Muscle of leg (tissue), 11 donors: ENCODE data around the gene FBLN5. TPM values are rescaled to one million over a fixed set of nuclear protein-coding genes. Genes with fewer than 3 reads are reported as not detected.
"Not testable (repeated sequence)": the region's sequence is repeated elsewhere in the genome, so short reads cannot be mapped to it uniquely, and the experiment has no call there.

Source experiments
- DNase-seq: peaks from one replicate; pipeline ENCODE4 v3.0.0; 2013
- H3K27ac ChIP-seq: one replicate; pipeline ENCODE4 v1.5.1; 2013; ENCODE audit warnings: mild to moderate bottlenecking, low read length, control low read depth
- H3K27me3 ChIP-seq: one replicate; pipeline ENCODE4 v1.6.1; 2013; ENCODE audit warnings: low read length; ENCODE audit not compliant: control insufficient read depth, insufficient read depth
- H3K36me3 ChIP-seq: one replicate; pipeline ENCODE4 v1.6.1; 2013; ENCODE audit warnings: low read length; ENCODE audit not compliant: control insufficient read depth, insufficient read depth
- H3K4me1 ChIP-seq: one replicate; pipeline ENCODE4 v1.6.1; 2013; ENCODE audit warnings: low read length; ENCODE audit not compliant: control insufficient read depth, insufficient read depth
- H3K4me3 ChIP-seq: one replicate; pipeline ENCODE4 v1.5.1; 2013; ENCODE audit warnings: low read length, control low read depth
- H3K9me3 ChIP-seq: replicated peaks from 2 replicates; pipeline ENCODE4 v1.6.1; 2013; ENCODE audit warnings: low read depth, low read length; ENCODE audit not compliant: control insufficient read depth
- whole genome bisulfite sequencing: methylation state at CpG from one replicate; pipeline ENCODE4 v1.1.5; 2013; ENCODE audit warnings: missing lambda C conversion rate; ENCODE audit not compliant: insufficient coverage; 5-methylcytosine and 5-hydroxymethylcytosine counted together
- polyA plus RNA-seq, 8 donors: library from polyadenylated mRNA; unstranded; fragments of 120-200 nt; gene quantifications; one replicate each; pipeline versions ENCODE4 v1.2.1 to v1.2.3, GENCODE V29; 2013; ENCODE audit warnings: inconsistent platforms in 1 of 8, low replicate concordance in 1 of 8; ENCODE audit not compliant: insufficient read length in 8 of 8, insufficient read depth in 1 of 8
- total RNA-seq: library from RNA; stranded (reverse); fragments of 120-200 nt; gene quantifications from one replicate; pipeline ENCODE4 v1.2.4, GENCODE V29; 2013

FBLN5 gene
- total and polyA plus RNA-seq, 9 donors = 31.5 to 128 (median 82.8) TPM

GRCh38 chr14:91898372-91898771 lies 49.1 kb downstream of the FBLN5 start:
- no peak overlapping the region for H3K4me3 ChIP-seq
- H3K9me3 ChIP-seq = no peaks in the 10 kb centered on the region
- H3K4me1 ChIP-seq = peaks cover 60% of the 10 kb centered on the region
- WGBS = 17% methylated on average over 3 of the region's 5 CpGs
- H3K36me3 ChIP-seq = peaks cover 3% of the 10 kb centered on the region
- DNase-seq = peak; percentile 92
- H3K27me3 ChIP-seq = no peaks in the 10 kb centered on the region
- peak overlapping the region; percentile 53 for H3K27ac ChIP-seq

DNA sequence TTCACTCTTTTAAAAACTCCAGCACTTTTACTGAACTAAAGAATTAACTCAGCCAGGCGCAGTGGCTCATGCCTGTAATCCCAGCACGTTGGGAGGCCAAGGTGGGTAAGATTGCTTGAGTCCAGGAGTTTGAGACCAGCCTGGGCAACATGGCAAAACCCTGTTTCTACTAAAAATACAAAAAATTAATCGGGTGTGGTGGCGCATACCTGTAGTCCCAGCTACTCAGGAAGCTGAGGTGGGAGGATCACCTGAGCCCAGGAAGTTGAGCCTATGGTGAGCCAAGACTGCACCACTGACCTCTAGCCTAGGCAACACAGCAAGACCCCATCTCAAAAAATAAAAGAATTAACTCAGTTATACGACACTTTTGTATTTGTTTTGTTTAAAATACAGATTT lies 49.8 kb downstream of the FBLN5 start:
- not testable (repeated sequence) for H3K36me3 ChIP-seq, H3K4me3 ChIP-seq, DNase-seq, H3K9me3 ChIP-seq, H3K27me3 ChIP-seq
- 100% methylated on average over 1 of the region's 5 CpGs for WGBS
- Histone ChIP-seq H3K27ac (peak overlapping the region; percentile 53), H3K4me1 (peaks cover 65% of the 10 kb centered on the region)

- peak; percentile 71 for DNase-seq
- Histone ChIP-seq H3K4me1 (peaks cover 67% of the 10 kb centered on the region), H3K9me3 (no peaks in the 10 kb centered on the region), H3K36me3 (peaks cover 3% of the 10 kb centered on the region), H3K27me3 (no peaks in the 10 kb centered on the region), H3K4me3 (no peak overlapping the region), H3K27ac (peak overlapping the region; percentile 53)
- WGBS = 56% methylated on average over 4 of the region's 10 CpGs
Observed at GRCh38 chr14:91897106-91897701, 50.3 kb downstream of the FBLN5 start.

- Histone ChIP-seq H3K27ac (no peak overlapping the region), H3K4me1 (peaks cover 68% of the 10 kb centered on the region), H3K27me3 (no peaks in the 10 kb centered on the region), H3K4me3 (no peak overlapping the region), H3K9me3 (no peaks in the 10 kb centered on the region), H3K36me3 (peaks cover 3% of the 10 kb centered on the region)
- WGBS = 90% methylated on average over 3 of the region's 4 CpGs
- no peak for DNase-seq
Observed at GRCh38 chr14:91896419-91896818, 51.1 kb downstream of the FBLN5 start.

- peak overlapping the region; percentile 80 for H3K27ac ChIP-seq
- H3K4me1 ChIP-seq = peaks cover 75% of the 10 kb centered on the region
- no peaks in the 10 kb centered on the region for H3K9me3 ChIP-seq
- peaks cover 3% of the 10 kb centered on the region for H3K36me3 ChIP-seq
- no peak overlapping the region for H3K4me3 ChIP-seq
- WGBS = 83% methylated on average over 1 of the region's 4 CpGs
- no peak for DNase-seq
- no peaks in the 10 kb centered on the region for H3K27me3 ChIP-seq
Observed at GRCh38 chr14:91893669-91894068, 53.8 kb downstream of the FBLN5 start.

DNA sequence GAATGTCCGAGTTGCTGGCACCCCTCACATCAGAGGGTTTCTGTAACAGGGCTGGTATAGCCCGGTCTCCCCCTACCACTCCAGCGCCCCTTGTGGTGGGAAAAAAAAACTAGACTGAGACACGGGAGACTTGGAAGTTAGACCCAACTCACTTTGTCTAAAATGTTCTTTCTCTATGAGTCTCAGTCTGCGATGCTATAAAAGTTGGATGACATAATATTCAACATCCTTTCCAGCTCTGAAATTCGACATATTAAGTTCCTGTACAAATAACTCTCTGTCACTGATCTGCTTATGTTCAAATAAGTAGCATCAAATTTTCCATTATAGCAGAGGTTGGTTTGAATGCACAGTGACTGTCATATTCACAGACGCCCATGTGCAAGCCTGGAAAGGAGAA lies 54.5 kb downstream of the FBLN5 start:
- WGBS = 43% methylated on average over 1 of the region's 7 CpGs
- Histone ChIP-seq H3K9me3 (no peaks in the 10 kb centered on the region), H3K27me3 (no peaks in the 10 kb centered on the region), H3K36me3 (peaks cover 3% of the 10 kb centered on the region), H3K27ac (peak overlapping the region; percentile 80), H3K4me3 (no peak overlapping the region), H3K4me1 (peaks cover 70% of the 10 kb centered on the region)
- peak; percentile 88 for DNase-seq

DNA sequence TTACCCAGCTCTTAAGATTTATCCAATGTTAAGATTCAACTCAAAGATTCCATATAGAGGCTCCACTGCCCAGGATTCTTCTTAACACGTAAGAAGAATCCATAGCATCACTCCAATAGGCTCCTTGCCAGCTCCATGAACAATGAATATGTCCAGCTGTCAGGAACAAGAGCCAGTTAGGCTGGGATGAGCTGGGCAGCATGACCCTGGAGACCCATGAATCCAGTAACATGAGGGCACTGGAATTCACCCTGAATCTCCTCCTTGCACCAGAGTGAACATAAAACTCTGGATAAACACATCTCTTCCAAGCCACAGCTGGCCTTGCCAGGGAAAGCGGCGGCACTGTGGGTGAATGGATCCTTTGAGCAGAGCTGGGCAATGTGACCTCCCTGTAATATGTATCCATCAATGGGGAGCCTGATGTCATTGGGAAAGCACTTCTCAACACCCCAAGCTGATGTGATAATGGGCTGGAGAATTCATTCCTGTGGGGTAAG lies 55.7 kb downstream of the FBLN5 start:
- H3K36me3 ChIP-seq = peaks cover 7% of the 10 kb centered on the region
- H3K4me1 ChIP-seq = peaks cover 58% of the 10 kb centered on the region
- peak; percentile 87 for DNase-seq
- H3K27ac ChIP-seq = peak overlapping the region; percentile 80
- no peak overlapping the region for H3K4me3 ChIP-seq
- no peaks in the 10 kb centered on the region for H3K27me3 ChIP-seq
- 0% methylated on average over 1 of the region's 3 CpGs for WGBS
- no peaks in the 10 kb centered on the region for H3K9me3 ChIP-seq

GRCh38 chr14:91891101-91891500 lies 56.4 kb downstream of the FBLN5 start:
- Histone ChIP-seq H3K4me3 (no peak overlapping the region), H3K36me3 (peaks cover 9% of the 10 kb centered on the region), H3K27ac (peak overlapping the region; percentile 80), H3K9me3 (no peaks in the 10 kb centered on the region), H3K4me1 (peaks cover 53% of the 10 kb centered on the region), H3K27me3 (no peaks in the 10 kb centered on the region)
- no peak for DNase-seq
- 79% methylated on average over 3 of the region's 5 CpGs for WGBS

DNA sequence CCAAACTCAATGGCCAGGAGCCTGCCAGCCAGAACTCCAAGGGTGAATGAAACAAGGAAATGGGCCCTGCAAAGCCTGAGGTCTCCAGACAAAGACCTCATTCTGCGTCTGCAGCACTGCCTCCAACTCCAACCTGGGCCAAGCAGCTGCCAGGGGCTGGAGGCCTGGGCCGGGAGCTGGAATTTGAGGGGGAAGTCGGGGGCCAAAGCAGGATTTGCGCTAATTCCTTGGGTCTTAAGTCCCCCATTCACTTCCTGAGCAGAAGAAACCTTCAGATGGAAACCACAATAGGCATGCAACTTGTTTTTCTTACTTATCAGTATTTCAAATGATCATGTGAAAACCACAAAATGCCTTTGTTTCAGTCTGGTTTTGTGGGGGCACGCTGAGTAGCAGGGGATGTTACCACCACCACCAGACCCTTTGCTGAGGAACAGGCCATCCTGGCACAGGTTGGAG lies 57.2 kb downstream of the FBLN5 start:
- 13% methylated on average over 3 of the region's 5 CpGs for WGBS
- Histone ChIP-seq H3K27me3 (no peaks in the 10 kb centered on the region), H3K4me1 (peaks cover 53% of the 10 kb centered on the region), H3K36me3 (peaks cover 9% of the 10 kb centered on the region), H3K27ac (peak overlapping the region; percentile 80), H3K9me3 (no peaks in the 10 kb centered on the region), H3K4me3 (no peak overlapping the region)
- DNase-seq = peak; percentile 61

DNA sequence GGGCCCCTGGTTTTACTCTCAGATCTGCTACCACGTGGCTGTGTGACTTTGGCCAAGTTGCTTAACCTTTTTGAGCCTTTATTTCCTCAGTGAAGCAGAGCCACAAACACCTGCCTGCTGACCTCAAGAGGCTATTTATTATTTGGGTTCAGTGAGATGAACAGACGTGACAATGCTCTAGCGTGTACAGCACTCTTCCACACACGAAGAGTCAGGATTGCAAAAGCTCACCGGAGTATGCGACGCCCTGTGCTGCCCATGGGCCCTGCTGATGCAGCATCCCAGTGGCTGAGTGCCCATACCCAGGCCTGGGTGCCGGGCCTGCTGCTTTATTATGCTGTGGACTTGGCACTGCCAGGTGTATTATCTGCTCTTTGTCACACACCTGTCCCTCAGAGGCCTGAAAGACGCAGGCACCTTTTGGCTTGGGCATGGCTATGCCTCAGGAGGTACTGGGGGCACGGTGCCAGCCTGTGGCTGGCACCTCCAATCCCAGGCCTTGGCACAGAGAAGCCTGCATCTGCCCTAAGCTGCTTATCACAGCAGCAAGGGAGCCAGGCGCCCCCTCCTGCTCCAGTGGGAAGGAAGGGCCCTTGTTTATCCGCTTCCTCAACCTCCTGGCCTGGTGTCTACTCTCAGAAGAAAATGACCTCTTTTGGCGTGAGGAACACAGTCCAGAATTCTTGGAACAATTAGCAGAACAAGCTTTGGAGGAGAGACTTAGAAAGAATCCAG lies 57.9 kb downstream of the FBLN5 start:
- H3K4me3 ChIP-seq = no peak overlapping the region
- WGBS = 67% methylated on average over 10 of the region's 13 CpGs
- no peaks in the 10 kb centered on the region for H3K27me3 ChIP-seq
- peaks cover 9% of the 10 kb centered on the region for H3K36me3 ChIP-seq
- H3K27ac ChIP-seq = peak overlapping the region; percentile 80
- peaks cover 57% of the 10 kb centered on the region for H3K4me1 ChIP-seq
- H3K9me3 ChIP-seq = no peaks in the 10 kb centered on the region
- DNase-seq = no peak
